HEK293 (cell line): ENCODE data around the gene ZBTB1.

ENCODE experiments used
- CTCF ChIA-PET: fragments of 350-600 bp; formaldehyde crosslinking; extraction: SDS; loops from one replicate; lab custom pipeline; 2021; ENCODE audit warnings: antibody characterized with exemption; lab: Yijun Ruan, JAX
- POLR2A ChIA-PET: fragments of 300-600 bp; formaldehyde crosslinking; extraction: SDS; loops from one replicate; lab custom pipeline; 2020; ENCODE audit warnings: antibody characterized with exemption, inconsistent platforms; lab: Yijun Ruan, JAX
- H3K27ac ChIP-seq: fragments of 200-500 bp; sonication (Bioruptor generic); 2 replicates; pipeline ENCODE4 v1.5.1; 2014; ENCODE audit warnings: low read depth, low read length, control low read depth, inconsistent platforms; ENCODE audit errors: extremely low read depth
- H3K36me3 ChIP-seq, 2 experiments: fragments of 200-500 bp in 1 of 2; sonication (Bioruptor generic) in 1 of 2; 1 replicate in 1 of 2; 2 replicates in 1 of 2; pipeline ENCODE4 v1.5.1; 2014 to 2017; ENCODE audit warnings: inconsistent platforms in 2 of 2, low read length in 2 of 2; ENCODE audit not compliant: control insufficient read depth in 2 of 2, insufficient read depth in 1 of 2
- H3K4me1 ChIP-seq: fragments of 200-500 bp; sonication (Bioruptor generic); 2 replicates; pipeline ENCODE4 v1.5.1; 2014; ENCODE audit warnings: mild to moderate bottlenecking, low read length, inconsistent platforms; ENCODE audit not compliant: control insufficient read depth, insufficient read depth
- H3K4me3 ChIP-seq: 2 replicates; pipeline ENCODE4 v1.5.1; 2011; ENCODE audit warnings: low read depth, mild to moderate bottlenecking, control low read depth, low read length, moderate library complexity
- H3K9me3 ChIP-seq: fragments of 200-500 bp; sonication (Bioruptor generic); 2 replicates; pipeline ENCODE4 v1.5.1; 2014; ENCODE audit warnings: low read depth, low read length, inconsistent platforms; ENCODE audit not compliant: control insufficient read depth, insufficient read depth
- KLF17 ChIP-seq: fragments of 450-650 bp; formaldehyde crosslinking; IDR thresholded peaks from 2 replicates; pipeline ENCODE4 v1.5.1; 2016; ENCODE audit warnings: missing biosample characterization, missing genetic modification characterization
- PRDM4 ChIP-seq: fragments of 450-650 bp; formaldehyde crosslinking; IDR thresholded peaks from 2 replicates; pipeline ENCODE4 v1.5.1; 2017; ENCODE audit warnings: missing biosample characterization, missing genetic modification characterization
- SP2 ChIP-seq: fragments of 450-650 bp; formaldehyde crosslinking; IDR thresholded peaks from 2 replicates; pipeline ENCODE4 v1.5.1; 2016; ENCODE audit warnings: missing biosample characterization, missing genetic modification characterization
- TCF7L2 ChIP-seq: IDR thresholded peaks from 2 replicates; pipeline ENCODE4 v1.6.1; 2011; ENCODE audit warnings: low read depth, mild to moderate bottlenecking, inconsistent platforms, low read length, moderate library complexity, borderline replicate concordance
- TRIM28 ChIP-seq: IDR thresholded peaks from 2 replicates; pipeline ENCODE4 v1.6.1; 2011; ENCODE audit warnings: low read length, control low read depth, borderline replicate concordance
- ZIC2 ChIP-seq: fragments of 450-650 bp; formaldehyde crosslinking; IDR thresholded peaks from 2 replicates; pipeline ENCODE4 v1.5.1; 2016; ENCODE audit warnings: missing biosample characterization, missing genetic modification characterization
- ZNF140 ChIP-seq: fragments of 450-650 bp; formaldehyde crosslinking; IDR thresholded peaks from 2 replicates; pipeline ENCODE4 v1.5.1; 2016; ENCODE audit warnings: missing biosample characterization, missing genetic modification characterization
- ZNF18 ChIP-seq: fragments of 450-650 bp; formaldehyde crosslinking; IDR thresholded peaks from 2 replicates; pipeline ENCODE4 v1.5.1; 2016; ENCODE audit warnings: missing biosample characterization, missing genetic modification characterization
- ZNF2 ChIP-seq: fragments of 450-650 bp; formaldehyde crosslinking; IDR thresholded peaks from 2 replicates; pipeline ENCODE4 v1.5.1; 2016; ENCODE audit warnings: missing biosample characterization, missing genetic modification characterization
- ZNF24 ChIP-seq: fragments of 450-650 bp; formaldehyde crosslinking; IDR thresholded peaks from 2 replicates; pipeline ENCODE4 v1.5.1; 2016; ENCODE audit warnings: missing biosample characterization, missing genetic modification characterization
- ZNF324 ChIP-seq: fragments of 450-650 bp; formaldehyde crosslinking; IDR thresholded peaks from 2 replicates; pipeline ENCODE4 v1.5.1; 2016; ENCODE audit warnings: missing biosample characterization, missing genetic modification characterization
- ZNF449 ChIP-seq: fragments of 450-650 bp; formaldehyde crosslinking; IDR thresholded peaks from 2 replicates; pipeline ENCODE4 v1.5.1; 2017; ENCODE audit warnings: missing biosample characterization, mild to moderate bottlenecking, missing genetic modification characterization, moderate library complexity
- ZNF529 ChIP-seq: fragments of 450-650 bp; formaldehyde crosslinking; IDR thresholded peaks from 2 replicates; pipeline ENCODE4 v1.5.1; 2017; ENCODE audit warnings: missing genetic modification characterization, missing biosample characterization; ENCODE audit not compliant: insufficient replicate concordance
- ZNF530 ChIP-seq: fragments of 450-650 bp; formaldehyde crosslinking; IDR thresholded peaks from 2 replicates; pipeline ENCODE4 v1.5.1; 2016; ENCODE audit warnings: low read depth, missing biosample characterization, missing genetic modification characterization
- ZNF571 ChIP-seq: fragments of 450-650 bp; formaldehyde crosslinking; IDR thresholded peaks from 2 replicates; pipeline ENCODE4 v1.5.0; 2017; ENCODE audit warnings: missing biosample characterization, missing genetic modification characterization
- ZNF654 ChIP-seq: fragments of 450-650 bp; formaldehyde crosslinking; IDR thresholded peaks from 2 replicates; pipeline ENCODE4 v1.5.1; 2016; ENCODE audit warnings: low read depth, missing biosample characterization, missing genetic modification characterization
- ZNF670 ChIP-seq: fragments of 450-650 bp; formaldehyde crosslinking; IDR thresholded peaks from 2 replicates; pipeline ENCODE4 v1.5.1; 2016; ENCODE audit warnings: missing biosample characterization, missing genetic modification characterization, low read depth
- ZNF792 ChIP-seq: fragments of 450-650 bp; formaldehyde crosslinking; IDR thresholded peaks from 2 replicates; pipeline ENCODE4 v1.5.1; 2016; ENCODE audit warnings: missing biosample characterization, missing genetic modification characterization
- ZSCAN30 ChIP-seq: fragments of 450-650 bp; IDR thresholded peaks from 2 replicates; pipeline ENCODE4 v1.5.1; 2018; ENCODE audit warnings: missing biosample characterization, mild to moderate bottlenecking, missing genetic modification characterization, moderate library complexity

Gene ZBTB1

GRCh38 chr14:64518229-64518628 is 13.7 kb downstream of the ZBTB1 start:
- Histone ChIP-seq H3K36me3 (peaks cover 9 to 19% of the 10 kb centered on the region in 2 experiments), H3K4me1 (peaks cover 6% of the 10 kb centered on the region; the same call in 1 of the 2 replicates), H3K4me3 (no peak overlapping the region), H3K9me3 (no peaks in the 10 kb centered on the region), H3K27ac (no peak overlapping the region)
- CTCF ChIA-PET = interaction anchor here (4.7 kb wide), 1 partner anchor 8 kb away, joined by 29 read pairs; no protein-coding TSS in a partner anchor
- no peak for TF ChIP-seq ZNF792 (tag by site-specific recombination)
- no peak for TF ChIP-seq ZSCAN30 (tag by site-specific recombination)
- TF ChIP-seq ZNF654 = no peak
- no peak for TF ChIP-seq ZNF140
- TF ChIP-seq TCF7L2 = no peak
- no peak for TF ChIP-seq ZNF24 (tag by site-specific recombination)
- no peak for TF ChIP-seq KLF17 (tag by site-specific recombination)
- POLR2A ChIA-PET = interaction anchor here (1.2 kb wide), 1 partner anchor 13 kb away, joined by 3 read pairs; the partner anchor contains the start of gene ZBTB1

- no peaks in the 10 kb centered on the region for H3K9me3 ChIP-seq
- no peak overlapping the region for H3K4me3 ChIP-seq
- no peak overlapping the region for H3K27ac ChIP-seq
- POLR2A ChIA-PET = interaction anchor here (0.7 kb wide), 1 partner anchor 17 kb away, joined by 3 read pairs; no protein-coding TSS in a partner anchor
- H3K36me3 ChIP-seq = peaks cover 14 to 21% of the 10 kb centered on the region in 2 experiments
- CTCF ChIA-PET = interaction anchor here (4.7 kb wide), 1 partner anchor 10 kb away, joined by 29 read pairs; no protein-coding TSS in a partner anchor
- H3K4me1 ChIP-seq = peaks cover 6% of the 10 kb centered on the region; the same call in 1 of the 2 replicates
- TF ChIP-seq TRIM28 = no peak
- TF ChIP-seq ZNF529 = no peak
- no peak for TF ChIP-seq ZNF530
- no peak for TF ChIP-seq ZNF324
- TF ChIP-seq ZNF654 = no peak
- TF ChIP-seq ZNF670 (tag by site-specific recombination) = no peak
- TF ChIP-seq ZIC2 = no peak
- no peak for TF ChIP-seq SP2 (tag by site-specific recombination)
Observed at GRCh38 chr14:64520699-64521098, 16.1 kb downstream of the ZBTB1 start.

GRCh38 chr14:64522591-64523355 is 18.2 kb downstream of the ZBTB1 start:
- CTCF ChIA-PET = interaction anchor here (0.6 to 4.7 kb wide), 5 partner anchors 9 to 179 kb away, joined by 3 to 29 read pairs (median 3); no protein-coding TSS in a partner anchor
- H3K36me3 ChIP-seq = peaks cover 14 to 21% of the 10 kb centered on the region in 2 experiments
- no peak for TF ChIP-seq ZNF2
- no peak for TF ChIP-seq ZNF449
- no peak for TF ChIP-seq PRDM4
- no peak for TF ChIP-seq ZNF571 (tag by site-specific recombination)
- TF ChIP-seq SP2 (tag by site-specific recombination) = no peak
- no peak for TF ChIP-seq ZSCAN30 (tag by site-specific recombination)
- TF ChIP-seq ZNF18 (tag by site-specific recombination) = no peak
- TF ChIP-seq, all 188 proteins: peak for 0
- POLR2A ChIA-PET = interaction anchor here (1.2 to 2.3 kb wide), 3 partner anchors 14 to 18 kb away, joined by 3 to 9 read pairs (median 5); partner anchors contain the start of genes HSPA2 and ZBTB1
- Histone ChIP-seq H3K4me1 (peaks cover 6% of the 10 kb centered on the region; the same call in 1 of the 2 replicates), H3K27ac (no peak overlapping the region), H3K9me3 (no peaks in the 10 kb centered on the region), H3K4me3 (no peak overlapping the region)
